Esophagus (tissue), 2 donors: ENCODE data around the gene SGF29. TPM values are rescaled to one million over a fixed set of nuclear protein-coding genes. Genes with fewer than 3 reads are reported as not detected.
"Not testable (repeated sequence)": the region's sequence is repeated elsewhere in the genome, so short reads cannot be mapped to it uniquely, and the experiment has no call there.

Source experiments
- H3K27ac ChIP-seq, 2 donors: one replicate each; pipeline ENCODE4 v1.5.1; 2013; ENCODE audit warnings: low read depth in 2 of 2, mild to moderate bottlenecking in 2 of 2, inconsistent platforms in 1 of 2, low read length in 1 of 2, moderate library complexity in 1 of 2
- H3K27me3 ChIP-seq, 2 donors: one replicate each; pipeline ENCODE4 v1.6.1; 2013; ENCODE audit warnings: low read length in 2 of 2, control low read depth in 1 of 2, mild to moderate bottlenecking in 1 of 2; ENCODE audit not compliant: insufficient read depth in 2 of 2, control insufficient read depth in 1 of 2
- H3K36me3 ChIP-seq, 2 donors: one replicate each; pipeline ENCODE4 v1.6.1; 2013; ENCODE audit warnings: low read length in 1 of 2; ENCODE audit not compliant: control insufficient read depth in 2 of 2, insufficient read depth in 2 of 2
- H3K4me1 ChIP-seq, 2 donors: one replicate each; pipeline ENCODE4 v1.6.1; 2013; ENCODE audit warnings: low read length in 1 of 2; ENCODE audit not compliant: control insufficient read depth in 2 of 2, insufficient read depth in 2 of 2
- H3K4me3 ChIP-seq, 2 donors: one replicate each; pipeline ENCODE4 v1.5.1; 2013; ENCODE audit warnings: low read length in 2 of 2, mild to moderate bottlenecking in 2 of 2, low read depth in 1 of 2, moderate library complexity in 1 of 2
- H3K9me3 ChIP-seq, 2 donors: one replicate each; pipeline ENCODE4 v1.6.1; 2013; ENCODE audit warnings: mild to moderate bottlenecking in 2 of 2, low read depth in 1 of 2, low read length in 1 of 2, moderate library complexity in 1 of 2; ENCODE audit not compliant: control insufficient read depth in 2 of 2, insufficient read depth in 1 of 2
- WGBS, 2 donors: extraction: QIAGEN DNeasy Blood & Tissue Kit; methylation state at CpG; one replicate each; pipeline ENCODE4 v1.1.7; 2013; 5-methylcytosine and 5-hydroxymethylcytosine counted together
- polyA plus RNA-seq, 2 donors: library from polyadenylated mRNA; stranded (reverse); fragments of 200-250 nt; gene quantifications; one replicate each; pipeline ENCODE4 v1.2.3, GENCODE V29; 2013
- donor health status: healthy with polysubstance abuse.
- donor health status: Bipolar disorder and iron deficiency.

The SGF29 gene
- polyA plus RNA-seq, 2 donors: 16.3 to 17.6 TPM

GRCh38 chr16:28599377-28600285 lies 45.9 kb downstream of the SGF29 start:
- not testable (repeated sequence) for H3K27ac ChIP-seq, H3K27me3 ChIP-seq, H3K9me3 ChIP-seq, H3K36me3 ChIP-seq, H3K4me1 ChIP-seq, H3K4me3 ChIP-seq
- no CpG with 5 or more reads among the region's 17 CpGs for WGBS, 2 donors

GRCh38 chr16:28600965-28601364 lies 47.2 kb downstream of the SGF29 start:
- H3K27ac ChIP-seq, H3K36me3 ChIP-seq, H3K4me3 ChIP-seq, H3K4me1 ChIP-seq, H3K9me3 ChIP-seq, H3K27me3 ChIP-seq: not testable (repeated sequence)
- 28 to 50% methylated on average over 6 to 11 of the region's 20 CpGs for WGBS, 2 donors

- not testable (repeated sequence) for H3K9me3 ChIP-seq, H3K4me3 ChIP-seq, H3K36me3 ChIP-seq, H3K27me3 ChIP-seq, H3K4me1 ChIP-seq, H3K27ac ChIP-seq
- WGBS, 2 donors: 88 to 90% methylated on average over 11 to 12 of the region's 13 CpGs
Measured at GRCh38 chr16:28601589-28601988, 47.9 kb downstream of the SGF29 start.

- 44 to 81% methylated on average over 3 to 5 of the region's 10 CpGs for WGBS, 2 donors
- not testable (repeated sequence) for H3K4me1 ChIP-seq, H3K9me3 ChIP-seq, H3K27me3 ChIP-seq, H3K4me3 ChIP-seq, H3K27ac ChIP-seq, H3K36me3 ChIP-seq
Measured at GRCh38 chr16:28602062-28602461, 48.3 kb downstream of the SGF29 start.

- Histone ChIP-seq H3K4me3 (no peak overlapping the region), H3K27ac (no peak overlapping the region), H3K27me3 (no peaks in the 10 kb centered on the region), H3K9me3 (no peaks in the 10 kb centered on the region), H3K36me3 (no peaks in the 10 kb centered on the region), H3K4me1 (no peaks in the 10 kb centered on the region)
- WGBS, 2 donors: 56 to 61% methylated on average over 4 to 5 of the region's 6 CpGs
Measured at GRCh38 chr16:28602529-28602928, 48.8 kb downstream of the SGF29 start.

- H3K27me3 ChIP-seq: no peaks in the 10 kb centered on the region
- H3K36me3 ChIP-seq: no peaks in the 10 kb centered on the region
- no peak overlapping the region for H3K4me3 ChIP-seq
- no peak overlapping the region for H3K27ac ChIP-seq
- WGBS, 2 donors: 74 to 79% methylated on average over 11 of the region's 11 CpGs
- H3K9me3 ChIP-seq: no peaks in the 10 kb centered on the region
- no peaks in the 10 kb centered on the region for H3K4me1 ChIP-seq
Measured at GRCh38 chr16:28603381-28604185, 49.9 kb downstream of the SGF29 start.

- Histone ChIP-seq H3K4me3 (no peak overlapping the region), H3K4me1 (no peaks in the 10 kb centered on the region), H3K27me3 (no peaks in the 10 kb centered on the region), H3K27ac (no peak overlapping the region), H3K9me3 (no peaks in the 10 kb centered on the region), H3K36me3 (no peaks in the 10 kb centered on the region)
- 71 to 75% methylated on average over 8 of the region's 8 CpGs for WGBS, 2 donors
Measured at GRCh38 chr16:28604186-28604565, 50.5 kb downstream of the SGF29 start.

GRCh38 chr16:28606291-28607115 lies 52.8 kb downstream of the SGF29 start:
- 86 to 93% methylated on average over 16 of the region's 16 CpGs for WGBS, 2 donors
- no peaks in the 10 kb centered on the region for H3K9me3 ChIP-seq

GRCh38 chr16:28607116-28607623 lies 53.5 kb downstream of the SGF29 start:
- 95% methylated on average over 9 of the region's 9 CpGs for WGBS, 2 donors

More at GRCh38 chr16:28606291-28607115, 52.8 kb downstream of the SGF29 start:
- no peaks in the 10 kb centered on the region for H3K36me3 ChIP-seq
- no peaks in the 10 kb centered on the region for H3K4me1 ChIP-seq
- H3K27me3 ChIP-seq: no peaks in the 10 kb centered on the region
- H3K27ac ChIP-seq: no peak overlapping the region
- H3K4me3 ChIP-seq: no peak overlapping the region

More at GRCh38 chr16:28607116-28607623, 53.5 kb downstream of the SGF29 start:
- Histone ChIP-seq H3K4me1 (no peaks in the 10 kb centered on the region), H3K4me3 (no peak overlapping the region), H3K9me3 (no peaks in the 10 kb centered on the region), H3K36me3 (no peaks in the 10 kb centered on the region), H3K27me3 (no peaks in the 10 kb centered on the region), H3K27ac (no peak overlapping the region)
